HepG2 (cell line): ENCODE results near the gene ATP6V1C2. TPM values are rescaled to one million over a fixed set of nuclear protein-coding genes. Genes with fewer than 3 reads are reported as not detected.
A peak's percentile ranks its signal among the peaks of the same experiment; 100 is the strongest.

Source experiments
- DPF2 ChIP-seq: sonication (generic); formaldehyde crosslinking; IDR thresholded peaks from 2 replicates; pipeline ENCODE4 v1.4.0; 2020; ENCODE audit warnings: mild to moderate bottlenecking, low read depth, missing genetic modification reagents, borderline replicate concordance
- GABPB1 ChIP-seq: IDR thresholded peaks from 2 replicates; pipeline ENCODE4 v1.6.1; 2016; ENCODE audit warnings: mild to moderate bottlenecking, missing genetic modification reagents, moderate library complexity, missing compliant biosample characterization
- HDAC2 ChIP-seq: sonication (generic); formaldehyde crosslinking; IDR thresholded peaks from 2 replicates; pipeline ENCODE4 v1.4.0; 2020; ENCODE audit warnings: missing genetic modification reagents
- HNRNPK ChIP-seq: fragments of 200-400 bp; formaldehyde crosslinking; IDR thresholded peaks from 2 replicates; pipeline ENCODE4 v1.6.1; 2018; ENCODE audit warnings: low read length, low read depth, moderate library complexity, mild to moderate bottlenecking; ENCODE audit not compliant: poor library complexity, severe bottlenecking
- MIER3 ChIP-seq: IDR thresholded peaks from 2 replicates; pipeline ENCODE4 v1.6.1; 2016; ENCODE audit warnings: missing compliant biosample characterization, borderline replicate concordance
- PCBP2 ChIP-seq: fragments of 200-400 bp; formaldehyde crosslinking; optimal IDR thresholded peaks from 2 replicates; pipeline ENCODE3; 2018; ENCODE audit warnings: low read length, low read depth; ENCODE audit not compliant: poor library complexity, severe bottlenecking
- RARG ChIP-seq: sonication (generic); formaldehyde crosslinking; IDR thresholded peaks from 2 replicates; pipeline ENCODE4 v1.4.0; 2020; ENCODE audit warnings: low read depth, mild to moderate bottlenecking, missing genetic modification reagents
- WIZ ChIP-seq: sonication (generic); formaldehyde crosslinking; IDR thresholded peaks from 2 replicates; pipeline ENCODE4 v1.5.1; 2020; ENCODE audit warnings: mild to moderate bottlenecking, missing genetic modification reagents
- ZNF281 ChIP-seq: sonication (generic); formaldehyde crosslinking; IDR thresholded peaks from 2 replicates; pipeline ENCODE4 v1.4.0; 2020; ENCODE audit warnings: missing genetic modification reagents, borderline replicate concordance
- ZNF3 ChIP-seq: IDR thresholded peaks from 2 replicates; pipeline ENCODE4 v1.7.0; 2017; ENCODE audit warnings: inconsistent platforms
- ZNF451 ChIP-seq: sonication (generic); formaldehyde crosslinking; IDR thresholded peaks from 2 replicates; pipeline ENCODE4 v1.5.0; 2020; ENCODE audit warnings: mild to moderate bottlenecking, missing genetic modification reagents
- ZNF589 ChIP-seq: sonication (generic); formaldehyde crosslinking; conservative IDR thresholded peaks from 2 replicates; pipeline ENCODE4 v1.8.0; 2022; ENCODE audit warnings: mild to moderate bottlenecking, moderate library complexity, missing genetic modification reagents
- ZNF703 ChIP-seq: sonication (generic); formaldehyde crosslinking; IDR thresholded peaks from 2 replicates; pipeline ENCODE4 v1.5.1; 2020; ENCODE audit warnings: missing genetic modification reagents, mild to moderate bottlenecking, moderate library complexity, borderline replicate concordance
- ZNF766 ChIP-seq: sonication (generic); formaldehyde crosslinking; IDR thresholded peaks from 2 replicates; pipeline ENCODE4 v1.5.0; 2020; ENCODE audit warnings: missing genetic modification reagents, borderline replicate concordance
- ZNF773 ChIP-seq: sonication (generic); formaldehyde crosslinking; IDR thresholded peaks from 2 replicates; pipeline ENCODE4 v1.4.0; 2020; ENCODE audit warnings: missing genetic modification reagents, borderline replicate concordance
- ZNF841 ChIP-seq: sonication (generic); formaldehyde crosslinking; IDR thresholded peaks from 2 replicates; pipeline ENCODE4 v1.8.1; 2023; ENCODE audit warnings: missing genetic modification reagents, borderline replicate concordance
- ZNF878 ChIP-seq: sonication (generic); formaldehyde crosslinking; IDR thresholded peaks from 2 replicates; pipeline ENCODE4 v1.8.1; 2023; ENCODE audit warnings: mild to moderate bottlenecking, missing genetic modification reagents, moderate library complexity
- ZSCAN30 ChIP-seq: sonication (generic); formaldehyde crosslinking; IDR thresholded peaks from 2 replicates; pipeline ENCODE4 v1.5.0; 2020; ENCODE audit warnings: mild to moderate bottlenecking, missing genetic modification reagents
- polyA plus RNA-seq, 8 experiments: library from polyadenylated mRNA; depleted of rRNA in 3 of 8; stranded (reverse) in 7 of 8; unstranded in 1 of 8; fragments of >200 nt; fragmentation: Illumina TruSeq in 4 of 8; extraction: Trizol in 4 of 8; gene quantifications; 2 replicates each; pipeline versions ENCODE4 v1.2.1 to v1.2.3, GENCODE V29; 2011 to 2016; ENCODE audit warnings: low read depth in 4 of 8, missing spikeins in 1 of 8, mixed read lengths in 1 of 8; ENCODE audit not compliant: insufficient read depth in 1 of 8
- total RNA-seq, 5 experiments: library from RNA; depleted of rRNA; stranded (reverse); fragments of >200 nt; fragmentation: Illumina TruSeq; extraction: Trizol; gene quantifications; 2 replicates each; pipeline ENCODE4 v1.2.3, GENCODE V29; 2016; ENCODE audit warnings: low read depth in 1 of 5
- TF ChIP-seq, protein P1 (sequence below): sonication (generic); formaldehyde crosslinking; IDR thresholded peaks from 2 replicates; pipeline ENCODE4 v1.8.0; 2022; ENCODE audit warnings: missing genetic modification reagents, mild to moderate bottlenecking, moderate library complexity, borderline replicate concordance
- TF ChIP-seq, protein P2 (sequence below): sonication (generic); formaldehyde crosslinking; IDR thresholded peaks from 2 replicates; pipeline ENCODE4 v1.4.0; 2020; ENCODE audit warnings: missing genetic modification reagents
- TF ChIP-seq, protein P3 (sequence below): sonication (generic); formaldehyde crosslinking; IDR thresholded peaks from 2 replicates; pipeline ENCODE4 v1.4.0; 2020; ENCODE audit warnings: mild to moderate bottlenecking, missing genetic modification reagents
- TF ChIP-seq, protein P4 (sequence below): IDR thresholded peaks from 2 replicates; pipeline ENCODE4 v1.6.1; 2012; ENCODE audit warnings: inconsistent platforms

Gene ATP6V1C2
- total and polyA plus RNA-seq, 2 of the 13 experiments (the other 11 are each of a cell fraction or from before 2014, with no cell fraction given): 0.04 to 0.29 TPM

GRCh38 chr2:10812362-10813162, 91.1 kb downstream of the ATP6V1C2 start, which contains the start of gene PDIA6 (continued):
- TF ChIP-seq, protein P1, sequence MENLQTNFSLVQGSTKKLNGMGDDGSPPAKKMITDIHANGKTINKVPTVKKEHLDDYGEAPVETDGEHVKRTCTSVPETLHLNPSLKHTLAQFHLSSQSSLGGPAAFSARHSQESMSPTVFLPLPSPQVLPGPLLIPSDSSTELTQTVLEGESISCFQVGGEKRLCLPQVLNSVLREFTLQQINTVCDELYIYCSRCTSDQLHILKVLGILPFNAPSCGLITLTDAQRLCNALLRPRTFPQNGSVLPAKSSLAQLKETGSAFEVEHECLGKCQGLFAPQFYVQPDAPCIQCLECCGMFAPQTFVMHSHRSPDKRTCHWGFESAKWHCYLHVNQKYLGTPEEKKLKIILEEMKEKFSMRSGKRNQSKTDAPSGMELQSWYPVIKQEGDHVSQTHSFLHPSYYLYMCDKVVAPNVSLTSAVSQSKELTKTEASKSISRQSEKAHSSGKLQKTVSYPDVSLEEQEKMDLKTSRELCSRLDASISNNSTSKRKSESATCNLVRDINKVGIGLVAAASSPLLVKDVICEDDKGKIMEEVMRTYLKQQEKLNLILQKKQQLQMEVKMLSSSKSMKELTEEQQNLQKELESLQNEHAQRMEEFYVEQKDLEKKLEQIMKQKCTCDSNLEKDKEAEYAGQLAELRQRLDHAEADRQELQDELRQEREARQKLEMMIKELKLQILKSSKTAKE (CRISPR knock-in tag): no peak
- TF ChIP-seq ZNF703 (CRISPR knock-in tag): no peak
- no peak for TF ChIP-seq ZNF3 (CRISPR knock-in tag)
- no peak for TF ChIP-seq ZNF878
- no peak; the same call in 1 of the 2 replicates for TF ChIP-seq MIER3
- TF ChIP-seq RARG (CRISPR knock-in tag): no peak
- peak; percentile 91 for TF ChIP-seq GABPB1 (CRISPR knock-in tag)
- TF ChIP-seq DPF2: no peak
- TF ChIP-seq ZSCAN30 (CRISPR knock-in tag): no peak
- TF ChIP-seq HDAC2 (CRISPR knock-in tag): no peak
- TF ChIP-seq, protein P2, sequence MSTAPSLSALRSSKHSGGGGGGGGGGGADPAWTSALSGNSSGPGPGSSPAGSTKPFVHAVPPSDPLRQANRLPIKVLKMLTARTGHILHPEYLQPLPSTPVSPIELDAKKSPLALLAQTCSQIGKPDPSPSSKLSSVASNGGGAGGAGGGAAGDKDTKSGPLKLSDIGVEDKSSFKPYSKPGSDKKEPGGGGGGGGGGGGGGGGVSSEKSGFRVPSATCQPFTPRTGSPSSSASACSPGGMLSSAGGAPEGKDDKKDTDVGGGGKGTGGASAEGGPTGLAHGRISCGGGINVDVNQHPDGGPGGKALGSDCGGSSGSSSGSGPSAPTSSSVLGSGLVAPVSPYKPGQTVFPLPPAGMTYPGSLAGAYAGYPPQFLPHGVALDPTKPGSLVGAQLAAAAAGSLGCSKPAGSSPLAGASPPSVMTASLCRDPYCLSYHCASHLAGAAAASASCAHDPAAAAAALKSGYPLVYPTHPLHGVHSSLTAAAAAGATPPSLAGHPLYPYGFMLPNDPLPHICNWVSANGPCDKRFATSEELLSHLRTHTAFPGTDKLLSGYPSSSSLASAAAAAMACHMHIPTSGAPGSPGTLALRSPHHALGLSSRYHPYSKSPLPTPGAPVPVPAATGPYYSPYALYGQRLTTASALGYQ (CRISPR knock-in tag): no peak
- TF ChIP-seq, protein P3, sequence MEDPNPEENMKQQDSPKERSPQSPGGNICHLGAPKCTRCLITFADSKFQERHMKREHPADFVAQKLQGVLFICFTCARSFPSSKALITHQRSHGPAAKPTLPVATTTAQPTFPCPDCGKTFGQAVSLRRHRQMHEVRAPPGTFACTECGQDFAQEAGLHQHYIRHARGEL: no peak
- TF ChIP-seq HNRNPK: no peak
- TF ChIP-seq ZNF589: 0 out of 2 replicates have a peak, but pooled peaks have one; percentile 0
- 0 out of 2 replicates have a peak, but pooled peaks have one; percentile 66 for TF ChIP-seq ZNF841 (CRISPR knock-in tag)
- TF ChIP-seq ZNF773: peak; percentile 76; the same call in 1 of the 2 replicates
- TF ChIP-seq ZNF451: peak; percentile 90; the same call in 1 of the 2 replicates
- TF ChIP-seq PCBP2: no peak
- TF ChIP-seq ZNF281: peak; percentile 6; the same call in 1 of the 2 replicates
- TF ChIP-seq, protein P4, sequence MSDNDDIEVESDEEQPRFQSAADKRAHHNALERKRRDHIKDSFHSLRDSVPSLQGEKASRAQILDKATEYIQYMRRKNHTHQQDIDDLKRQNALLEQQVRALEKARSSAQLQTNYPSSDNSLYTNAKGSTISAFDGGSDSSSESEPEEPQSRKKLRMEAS: peak; percentile 87
- no peak for TF ChIP-seq WIZ (CRISPR knock-in tag)
- peak; percentile 18; the same call in 1 of the 2 replicates for TF ChIP-seq ZNF766 (CRISPR knock-in tag)
